Dedifferentiated amniotic fluid mesenchymal stem cell (primary cell): ENCODE data around the gene RER1.

Source experiments
- DNase-seq: peaks from one replicate; pipeline ENCODE4 v3.0.0-alpha.2; 2016; ENCODE audit errors: extremely low spot score

RER1 gene

DNA sequence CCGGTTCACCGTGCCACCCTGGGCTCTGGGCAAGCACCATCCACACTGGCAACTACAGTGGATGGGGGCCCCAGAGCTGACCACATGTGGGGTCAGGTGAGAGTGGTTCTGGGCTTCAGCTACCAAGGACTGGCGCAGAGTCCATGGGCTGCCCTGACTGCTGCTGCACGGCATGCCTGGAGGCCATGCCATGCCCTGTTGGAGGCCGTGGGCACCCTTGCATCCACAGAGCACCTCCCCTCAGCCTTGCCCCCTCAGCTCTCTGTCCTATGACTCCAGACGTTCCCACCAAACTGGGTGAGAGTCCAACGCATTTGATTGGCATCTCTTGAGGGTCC is 15.7 kb upstream of the RER1 start:
- DNase-seq, result no peak

DNA sequence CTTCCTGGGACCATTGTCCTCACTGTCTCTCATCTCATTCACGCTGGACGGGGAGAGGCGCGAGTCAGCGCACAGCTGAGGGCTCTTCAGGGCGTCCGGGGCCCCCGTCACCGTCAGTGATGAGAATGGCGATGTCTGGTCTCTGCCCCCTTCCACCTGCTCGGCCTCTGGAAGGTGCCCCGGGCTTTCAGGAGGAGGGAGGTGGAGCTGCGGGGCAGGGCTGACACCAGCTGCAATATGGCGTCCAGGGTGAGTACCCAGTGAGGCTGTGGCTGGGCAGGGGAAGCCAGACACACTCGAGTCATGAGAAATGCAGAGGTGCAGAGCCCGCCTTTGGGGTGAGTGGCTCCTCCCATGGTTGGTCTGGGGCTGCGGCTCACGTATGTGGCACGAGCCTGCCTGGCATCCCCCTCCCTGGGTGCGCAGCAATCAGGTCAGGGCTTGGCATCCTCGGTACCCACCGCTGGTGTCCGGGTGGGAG is 15.3 kb upstream of the RER1 start:
- no peak for DNase-seq

DNA sequence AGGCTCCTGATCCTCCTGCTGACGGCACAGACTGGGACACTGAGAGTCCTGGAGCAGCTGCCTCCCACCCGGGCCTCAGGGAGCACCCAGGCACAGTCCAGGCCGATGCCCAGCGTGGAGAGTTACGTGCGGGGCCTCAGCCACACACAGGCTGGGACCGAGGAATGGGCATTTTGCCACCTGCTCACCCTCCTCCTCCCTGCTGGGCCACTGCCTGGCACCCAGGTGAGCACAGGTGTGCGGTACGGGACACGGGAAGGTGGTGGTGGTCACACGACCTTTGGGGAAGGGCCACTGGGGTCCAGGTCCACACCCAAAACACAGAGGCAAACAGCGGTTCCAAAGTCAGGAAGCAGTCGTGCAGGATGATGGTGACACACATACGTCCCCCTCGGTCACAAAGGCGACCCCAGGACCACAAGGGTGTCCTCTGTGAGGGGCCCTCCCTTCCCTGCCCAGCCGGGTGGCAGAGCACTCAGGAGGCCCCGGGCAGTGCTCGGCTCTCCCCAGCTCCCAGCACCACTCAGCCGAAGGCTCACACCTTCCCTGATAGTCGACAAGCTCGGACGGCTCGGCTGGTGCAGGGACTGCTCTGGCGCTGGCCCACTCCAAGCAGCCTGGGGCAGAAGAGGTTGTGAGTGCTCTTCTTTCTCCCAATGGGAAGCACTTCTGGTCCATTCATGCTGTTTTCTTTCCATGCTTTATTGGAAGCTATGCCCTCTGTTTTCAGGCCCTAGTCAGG is 14.5 kb upstream of the RER1 start:
- DNase-seq, result no peak

DNA sequence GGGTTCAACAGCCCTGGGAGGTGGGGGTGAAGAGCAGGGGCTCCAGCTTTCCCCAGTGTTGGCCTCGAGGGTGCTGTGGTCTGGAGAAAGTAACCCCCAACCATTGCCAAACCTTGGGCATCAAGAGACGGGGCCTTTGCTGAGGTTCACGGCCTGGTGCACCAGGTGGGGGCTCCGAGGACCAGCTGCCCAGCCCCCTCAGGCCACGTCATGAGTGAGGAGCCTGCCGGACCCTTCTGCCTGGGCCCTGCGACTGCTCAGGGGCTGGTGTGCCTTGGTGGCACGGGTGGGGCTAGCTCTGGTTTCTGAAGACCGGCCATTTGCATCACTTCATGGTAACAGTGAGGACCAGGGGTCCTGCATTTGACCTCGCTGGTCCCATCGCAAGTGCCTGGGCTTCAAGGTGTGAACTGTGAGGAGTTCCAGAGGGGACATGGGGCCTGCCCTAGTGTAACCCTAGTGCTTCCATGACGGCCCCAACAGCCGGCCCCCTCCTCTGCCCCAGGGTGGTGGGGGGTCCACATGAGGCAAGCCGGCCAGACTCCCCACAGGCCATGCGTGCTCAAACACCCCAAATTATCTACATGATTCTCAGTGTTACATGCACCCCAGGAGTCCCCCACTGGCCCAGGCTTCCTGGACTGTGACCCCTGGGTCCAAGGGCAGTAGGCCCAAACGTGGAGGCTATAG is 13.7 kb upstream of the RER1 start:
- no peak for DNase-seq

- DNase-seq, result no peak
These were observed 13.2 kb upstream of the RER1 start for GRCh38 chr1:2378441-2378851.

GRCh38 chr1:2378956-2379732 is 12.5 kb upstream of the RER1 start:
- no peak for DNase-seq

GRCh38 chr1:2379733-2380404 is 11.8 kb upstream of the RER1 start:
- no peak for DNase-seq

DNA sequence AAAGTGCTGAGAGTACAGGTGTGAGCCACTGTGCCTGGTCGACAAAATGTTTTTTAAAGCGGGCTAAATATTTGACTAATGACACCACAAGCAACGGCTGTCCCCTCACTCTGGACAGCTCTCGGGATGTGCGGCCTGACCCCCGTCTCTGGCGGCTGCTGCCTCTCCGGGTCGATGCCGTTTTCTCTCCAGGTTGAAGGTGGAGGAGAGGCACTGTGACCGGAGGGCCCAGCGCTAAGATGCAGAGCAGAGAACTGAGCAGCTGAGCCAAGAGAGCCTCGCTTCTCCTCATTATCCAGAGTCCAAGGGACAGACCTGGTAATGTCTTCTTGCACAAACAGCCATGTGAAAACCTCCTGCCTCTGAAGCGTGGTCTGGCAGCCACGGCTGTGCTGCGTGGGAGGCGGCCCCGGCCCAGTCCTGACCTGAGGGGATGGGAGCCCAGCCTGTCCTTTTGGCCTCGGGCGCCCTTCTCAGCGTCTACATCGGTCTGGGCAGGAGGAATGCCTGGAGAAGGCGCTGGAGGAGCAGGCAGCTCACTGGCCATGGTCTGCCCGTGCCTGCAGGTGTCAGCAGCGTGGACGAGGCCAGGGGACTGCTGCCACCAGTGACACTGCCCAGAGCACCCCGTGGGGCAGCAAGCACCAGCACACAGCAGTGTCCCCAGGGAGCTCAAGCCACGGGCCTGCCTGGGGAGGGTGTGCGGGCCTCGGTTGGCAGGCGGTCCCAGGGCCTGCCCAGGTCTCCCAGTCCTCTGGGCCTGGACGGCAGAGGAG is 10.6 kb upstream of the RER1 start:
- no peak for DNase-seq

DNA sequence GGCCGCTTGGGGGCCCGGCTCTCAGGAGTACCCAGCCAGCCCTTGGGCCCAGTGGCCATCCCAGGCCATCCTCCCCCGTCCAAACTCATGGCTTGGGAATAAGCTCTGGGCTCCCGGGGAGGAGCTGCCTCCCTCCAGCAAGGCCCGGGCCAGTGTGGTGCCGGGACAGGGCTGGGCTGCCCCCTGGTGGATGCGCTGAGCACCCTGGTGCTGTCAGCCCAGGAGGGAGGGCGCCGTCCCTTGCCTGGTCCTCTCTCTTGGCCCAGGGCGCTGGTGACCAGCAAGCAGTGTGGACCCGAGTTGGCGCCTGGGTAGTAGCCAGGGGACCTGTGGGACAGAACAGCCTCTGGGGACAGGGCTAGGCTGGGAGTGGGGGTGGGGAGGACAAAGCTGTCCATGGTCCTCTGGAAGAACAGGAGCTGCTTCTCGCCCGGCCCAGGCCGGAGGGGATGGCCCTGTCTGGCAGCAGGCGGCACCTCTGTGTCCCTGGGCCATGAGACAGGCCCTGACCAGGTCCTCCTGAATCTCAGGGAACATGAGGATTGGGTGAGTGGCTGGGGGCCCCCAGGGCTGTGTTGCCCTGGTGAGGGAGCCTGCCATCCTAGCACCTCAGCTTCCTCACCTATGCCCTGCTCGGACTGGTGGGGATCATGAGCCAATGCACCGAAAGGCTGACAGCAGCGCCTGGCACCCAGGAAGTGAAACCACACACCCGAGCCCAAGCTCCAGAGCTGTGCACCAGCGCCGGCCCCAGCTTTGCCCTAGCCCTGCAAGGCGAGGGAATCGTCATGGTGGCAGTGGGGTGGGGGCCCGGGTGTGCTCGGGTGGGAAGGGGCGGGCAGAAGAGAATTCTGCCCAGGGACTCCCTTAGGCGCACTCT is 9.7 kb upstream of the RER1 start:
- DNase-seq, result peak; percentile 69

DNA sequence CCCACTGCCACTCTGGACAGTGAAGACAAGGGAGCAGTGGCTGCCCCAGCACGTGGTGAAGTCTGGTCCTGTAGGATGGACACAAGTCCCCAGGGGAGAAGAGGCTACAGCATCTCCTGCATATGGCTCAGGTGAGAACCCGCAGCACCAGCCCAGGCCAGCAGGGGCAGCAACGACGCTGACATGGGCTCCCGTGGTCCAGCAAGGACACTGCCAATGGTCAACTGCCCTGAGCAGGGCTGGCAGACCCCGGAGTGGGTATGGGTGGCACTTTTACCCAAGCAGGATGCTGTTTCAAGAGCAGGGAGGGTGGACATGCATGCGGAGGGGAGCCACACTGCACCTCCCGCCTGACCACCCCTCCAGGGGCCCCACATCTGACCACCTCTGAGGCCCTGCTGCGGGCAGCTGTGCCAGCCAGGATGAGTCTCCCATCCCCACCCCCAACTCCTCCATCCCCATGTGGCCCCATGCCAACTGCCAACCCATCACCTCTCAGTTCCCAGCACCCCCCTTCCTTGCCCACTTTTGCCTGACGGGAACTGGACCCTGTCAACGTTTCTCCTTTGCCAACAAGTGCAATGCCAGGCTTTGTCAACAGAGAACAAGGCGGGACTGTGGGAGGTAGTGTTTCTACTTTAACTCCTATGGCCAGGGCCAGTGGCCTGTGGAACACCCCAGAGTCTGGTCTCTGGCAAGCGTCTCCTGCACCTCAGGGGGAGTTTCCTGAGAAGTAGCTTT is 8.8 kb upstream of the RER1 start:
- peak; percentile 16 for DNase-seq

DNA sequence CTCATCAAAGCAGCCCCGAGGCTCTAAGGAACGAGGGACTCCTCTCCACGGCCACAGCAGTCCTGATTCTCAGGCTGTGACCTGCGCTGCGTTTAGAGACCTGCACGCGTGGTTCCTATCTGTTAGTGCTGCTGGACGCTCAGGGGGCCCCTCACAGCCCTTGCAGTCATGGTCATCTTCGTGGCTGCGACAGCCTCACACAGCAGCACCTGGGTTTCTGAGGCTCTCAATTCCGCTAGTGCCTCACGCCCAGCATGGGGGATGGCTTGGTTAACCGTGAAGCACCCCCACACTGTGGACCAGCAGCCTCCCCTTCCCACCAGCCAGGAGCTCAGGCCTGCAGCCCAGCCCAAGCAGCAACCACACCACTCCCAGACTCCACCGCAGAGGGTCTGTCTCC is 8.1 kb upstream of the RER1 start:
- no peak for DNase-seq

- no peak for DNase-seq
These were observed 7.3 kb upstream of the RER1 start for GRCh38 chr1:2384130-2384860.

- no peak for DNase-seq
These were observed 6.6 kb upstream of the RER1 start for GRCh38 chr1:2384941-2385481.

GRCh38 chr1:2385606-2386280 is 5.9 kb upstream of the RER1 start:
- no peak for DNase-seq

- DNase-seq, result no peak
These were observed 4.7 kb upstream of the RER1 start for GRCh38 chr1:2386636-2387611.

GRCh38 chr1:2388004-2388913 is 3.4 kb upstream of the RER1 start:
- no peak for DNase-seq
